Activated CD4-positive, alpha-beta T cell treated with anti-CD3 and anti-CD28 coated beads, Interleukin-2, amount 10 ng/mL, durations not matched to agents 7 days and 5 days (primary cell): ENCODE measurements around the gene GAL3ST3. TPM values are rescaled to one million over a fixed set of nuclear protein-coding genes. Genes with fewer than 3 reads are reported as not detected.
"Not testable (repeated sequence)": the region's sequence is repeated elsewhere in the genome, so short reads cannot be mapped to it uniquely, and the experiment has no call there.

Experiments used
- CTCF ChIA-PET: fragments of 350-600 bp; sonication (Branson Sonifier 250); formaldehyde crosslinking; loops from one replicate; lab custom pipeline; 2021; ENCODE audit warnings: antibody characterized with exemption; lab: Charles Lee
- POLR2A ChIA-PET: fragments of 350-600 bp; sonication (Branson Sonifier 250); formaldehyde crosslinking; loops from one replicate; lab custom pipeline; 2021; ENCODE audit warnings: antibody characterized with exemption; lab: Charles Lee
- DNase-seq: peaks from one replicate; pipeline ENCODE4 v3.0.0-alpha.2; 2020
- H3K27ac Mint-ChIP-seq: one replicate; pipeline ENCODE4 v1.8.0; 2021; ENCODE audit warnings: mild to moderate bottlenecking, moderate library complexity, mixed read lengths
- H3K27me3 Mint-ChIP-seq: one replicate; pipeline ENCODE4 v1.8.0; 2021; ENCODE audit warnings: mixed read lengths
- H3K36me3 Mint-ChIP-seq: one replicate; pipeline ENCODE4 v1.8.0; 2021; ENCODE audit warnings: low read depth, mixed read lengths
- H3K4me1 Mint-ChIP-seq: one replicate; pipeline ENCODE4 v1.8.0; 2021; ENCODE audit warnings: mixed read lengths
- H3K4me3 Mint-ChIP-seq: one replicate; pipeline ENCODE4 v1.8.0; 2021; ENCODE audit warnings: mild to moderate bottlenecking, moderate library complexity, mixed read lengths
- H3K9me3 Mint-ChIP-seq: one replicate; pipeline ENCODE4 v1.8.0; 2021; ENCODE audit warnings: mixed read lengths
- total RNA-seq, 2 experiments: library from RNA; stranded (reverse); gene quantifications; one replicate each; pipeline ENCODE4 v1.2.3, GENCODE V29; 2021

GAL3ST3 gene
- total RNA-seq, 2 experiments from 2014 or later, result not detected

DNA sequence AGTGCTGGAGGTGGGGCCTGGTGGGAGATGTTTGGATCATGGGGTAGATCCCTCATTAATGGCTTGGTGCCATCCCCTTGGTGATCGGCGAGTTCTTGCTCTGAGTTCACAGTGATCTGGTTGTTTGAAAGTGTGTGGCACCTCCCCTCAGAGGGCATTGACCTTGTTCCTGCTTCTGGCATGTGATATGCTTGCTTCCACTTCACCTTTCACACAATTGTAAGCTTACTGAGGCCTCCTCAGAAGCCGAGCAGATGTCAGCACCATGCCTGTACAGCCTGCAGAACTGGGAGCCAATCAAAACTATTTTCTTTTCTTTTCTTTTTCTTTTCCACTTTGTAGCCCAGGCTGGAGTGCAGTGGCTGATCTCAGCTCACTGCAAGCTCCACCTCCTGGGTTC is 11.6 kb downstream of the GAL3ST3 start:
- Mint-ChIP-seq H3K27me3 (peaks cover 9% of the 10 kb centered on the region), H3K4me3 (no peak overlapping the region), H3K27ac (no peak overlapping the region), H3K9me3 (no peaks in the 10 kb centered on the region), H3K36me3 (no peaks in the 10 kb centered on the region), H3K4me1 (no peaks in the 10 kb centered on the region)
- DNase-seq, result no peak
- ChIA-PET CTCF (interaction anchor here (0.7 to 6.1 kb wide), 4 partner anchors 9 to 364 kb away, joined by 3 to 36 read pairs (median 4); partner anchors contain the start of gene GAL3ST3), POLR2A (no interaction called here)

DNA sequence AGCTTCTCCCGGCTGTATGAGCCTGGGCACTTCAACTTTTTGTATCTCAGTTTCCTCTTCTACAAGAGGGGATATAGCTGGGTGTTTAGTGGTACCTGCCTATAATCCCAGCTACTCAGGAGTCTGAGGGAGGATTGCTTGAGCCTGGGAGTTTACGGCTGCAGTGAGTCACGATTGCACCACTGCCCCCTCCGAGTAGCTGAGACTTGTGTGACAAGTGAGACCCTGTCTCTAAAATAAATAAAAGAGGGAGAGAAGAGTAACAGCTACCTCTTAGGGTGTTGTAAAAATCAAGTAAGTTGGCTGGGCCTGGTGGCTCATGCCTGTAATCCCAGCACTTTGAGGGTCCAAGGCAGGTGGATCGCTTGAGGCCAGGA is 12.6 kb downstream of the GAL3ST3 start:
- no peaks in the 10 kb centered on the region for H3K9me3 Mint-ChIP-seq
- no peak for DNase-seq
- no peaks in the 10 kb centered on the region for H3K4me1 Mint-ChIP-seq
- peaks cover 9% of the 10 kb centered on the region for H3K27me3 Mint-ChIP-seq
- H3K4me3 Mint-ChIP-seq, result no peak overlapping the region
- H3K36me3 Mint-ChIP-seq, result no peaks in the 10 kb centered on the region
- CTCF ChIA-PET, result interaction anchor here (0.8 to 6.1 kb wide), 4 partner anchors 9 to 17 kb away, joined by 3 to 36 read pairs (median 10); no protein-coding TSS in a partner anchor
- POLR2A ChIA-PET, result no interaction called here
- no peak overlapping the region for H3K27ac Mint-ChIP-seq

DNA sequence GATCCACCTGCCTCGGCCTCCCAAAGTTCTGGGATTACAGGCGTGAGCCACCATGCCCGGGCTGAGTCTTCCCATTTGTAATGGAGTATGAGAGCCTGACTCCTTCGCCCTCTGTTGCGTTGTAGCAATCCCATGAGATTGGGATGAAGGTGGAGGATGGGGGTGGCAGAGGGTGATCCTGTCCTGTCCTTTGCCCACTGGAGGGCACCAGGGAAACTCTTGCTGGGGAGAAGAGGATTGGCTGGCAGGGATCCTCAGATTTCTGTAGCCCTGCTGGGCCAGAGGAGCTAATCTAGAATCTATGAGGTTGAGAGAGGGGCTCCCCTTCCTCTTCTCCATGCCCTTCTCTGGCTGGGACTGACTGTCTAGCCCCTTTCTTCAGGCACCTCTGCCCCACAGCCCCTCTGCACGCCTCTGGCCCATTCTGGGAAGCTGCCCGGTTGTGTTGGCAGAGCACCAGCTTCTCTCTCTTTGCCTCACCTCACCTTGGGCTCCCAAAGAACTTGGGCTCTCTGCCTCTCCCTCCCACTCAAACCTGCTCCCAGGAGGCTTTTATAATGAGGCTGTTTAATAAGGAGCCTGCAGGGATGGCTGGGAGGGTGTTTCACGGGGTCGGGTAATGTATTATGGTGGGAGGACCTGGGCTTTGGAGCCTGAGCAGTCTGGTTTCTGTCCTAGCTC is 13.2 kb downstream of the GAL3ST3 start:
- DNase-seq, result no peak
- no peak overlapping the region for H3K4me3 Mint-ChIP-seq
- POLR2A ChIA-PET, result no interaction called here

DNA sequence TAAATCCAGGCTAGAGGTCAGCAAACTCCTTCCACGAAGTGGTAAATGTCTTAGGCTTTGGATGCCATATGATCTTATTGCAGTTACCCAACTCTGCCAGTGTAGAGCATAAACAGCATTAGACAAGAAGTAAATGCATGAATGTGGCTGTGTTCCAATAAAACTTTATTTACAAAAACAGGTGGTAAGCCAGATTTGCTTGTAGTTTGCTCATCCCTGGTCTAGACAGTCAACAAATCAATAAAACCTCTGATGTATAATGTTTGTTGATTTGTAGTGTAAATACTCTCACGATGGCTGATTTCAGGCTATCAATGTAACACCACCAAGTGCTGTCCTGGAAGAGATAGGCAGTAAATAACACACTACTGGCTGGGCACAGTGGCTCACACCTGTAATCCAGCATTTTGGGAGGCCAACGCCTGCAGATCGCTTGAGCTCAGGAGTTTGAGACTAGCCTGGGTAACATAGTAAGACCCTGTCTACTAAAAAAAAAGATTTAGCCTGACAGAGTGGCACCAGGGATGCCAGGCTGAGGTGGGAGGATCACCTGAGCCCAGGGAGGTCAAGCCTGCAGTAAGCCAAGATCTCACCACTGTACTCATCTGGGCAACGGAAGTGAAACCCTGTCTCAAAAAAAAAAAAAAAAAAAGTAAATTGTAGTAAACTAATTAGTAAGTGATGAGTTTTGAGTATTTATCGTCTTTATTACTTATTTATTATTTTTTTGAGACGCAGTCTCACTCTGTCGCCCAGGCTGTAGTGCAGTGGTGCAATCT is 15.8 kb downstream of the GAL3ST3 start:
- peaks cover 9% of the 10 kb centered on the region for H3K27me3 Mint-ChIP-seq
- H3K9me3 Mint-ChIP-seq, result no peaks in the 10 kb centered on the region
- H3K36me3 Mint-ChIP-seq, result no peaks in the 10 kb centered on the region
- H3K27ac Mint-ChIP-seq, result no peak overlapping the region
- ChIA-PET POLR2A (no interaction called here), CTCF (no interaction called here)
- H3K4me3 Mint-ChIP-seq, result no peak overlapping the region
- H3K4me1 Mint-ChIP-seq, result no peaks in the 10 kb centered on the region
- no peak for DNase-seq

More for the DNA sequence above, 13.2 kb downstream of the GAL3ST3 start:
- Mint-ChIP-seq H3K4me1 (no peaks in the 10 kb centered on the region), H3K9me3 (no peaks in the 10 kb centered on the region), H3K27ac (no peak overlapping the region), H3K36me3 (no peaks in the 10 kb centered on the region), H3K27me3 (peaks cover 9% of the 10 kb centered on the region)
- CTCF ChIA-PET, result interaction anchor here (0.8 to 6.1 kb wide), 4 partner anchors 10 to 17 kb away, joined by 3 to 36 read pairs (median 10); no protein-coding TSS in a partner anchor

DNA sequence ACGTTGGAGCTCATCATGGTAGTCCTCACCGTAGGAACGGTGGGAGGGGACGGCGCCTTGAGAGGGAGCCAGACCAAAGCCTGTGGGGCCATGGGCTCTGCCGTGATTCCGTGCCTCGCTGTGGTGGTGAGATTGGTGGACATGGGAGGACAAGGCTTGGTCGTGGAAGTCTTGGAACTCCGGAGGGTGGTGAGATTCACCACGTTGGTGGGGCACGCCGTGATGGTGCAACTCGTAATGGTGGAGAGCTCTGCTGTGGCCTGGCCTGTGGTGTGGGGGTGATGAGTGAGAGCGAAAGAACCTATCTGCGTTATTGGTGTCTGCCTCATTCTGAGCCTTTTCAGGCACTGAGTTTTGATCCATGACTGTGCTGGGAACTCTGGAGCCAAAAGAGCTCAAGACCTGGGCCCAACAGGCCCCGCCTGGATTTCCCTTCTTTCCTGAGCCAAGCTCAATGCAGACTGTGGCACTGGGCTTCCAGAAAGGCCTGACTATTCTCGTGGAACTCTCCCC is 22.9 kb downstream of the GAL3ST3 start, which contains the start of gene CATSPER1:
Gene CATSPER1 (minus strand): TSS at position 463 of the 513 bp plus-strand sequence. CDS start 100 bp downstream, at position 363.
- peaks cover 11% of the 10 kb centered on the region for H3K4me1 Mint-ChIP-seq
- no peak within 1 kb of the TSS for H3K4me3 Mint-ChIP-seq
- H3K9me3 Mint-ChIP-seq, result no peaks in the 10 kb centered on the region
- H3K36me3 Mint-ChIP-seq, result no peaks in the 10 kb centered on the region
- H3K27me3 Mint-ChIP-seq, result peaks cover 7% of the 10 kb centered on the region
- ChIA-PET CTCF (interaction anchor here (1.0 kb wide), 1 partner anchor 246 kb away, joined by 3 read pairs; no protein-coding TSS in a partner anchor), POLR2A (no interaction called here)
- H3K27ac Mint-ChIP-seq, result no peak within 1 kb of the TSS
- DNase-seq, result no peak

DNA sequence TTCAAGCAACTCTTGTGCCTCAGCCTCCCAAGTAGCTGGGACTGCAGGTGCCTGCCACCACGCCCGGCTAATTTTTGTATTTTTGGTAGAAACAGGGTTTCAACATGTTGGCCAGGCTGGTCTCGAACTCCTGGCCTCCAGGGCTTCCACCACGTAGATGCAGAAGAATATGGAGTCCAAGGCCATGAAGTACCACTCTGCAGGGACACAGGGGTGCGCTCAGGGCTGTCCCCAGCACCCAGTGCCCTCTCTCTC is 25.8 kb downstream of the GAL3ST3 start:
- H3K27ac Mint-ChIP-seq, POLR2A ChIA-PET, H3K36me3 Mint-ChIP-seq, DNase-seq, H3K4me3 Mint-ChIP-seq, H3K27me3 Mint-ChIP-seq, H3K9me3 Mint-ChIP-seq: not testable (repeated sequence)
- CTCF ChIA-PET, result interaction anchor here (0.5 to 4.9 kb wide), 19 partner anchors 8 to 711 kb away, joined by 3 to 36 read pairs (median 4); partner anchors contain the start of genes BANF1, CST6, EIF1AD and FIBP
- peaks cover 15% of the 10 kb centered on the region for H3K4me1 Mint-ChIP-seq

DNA sequence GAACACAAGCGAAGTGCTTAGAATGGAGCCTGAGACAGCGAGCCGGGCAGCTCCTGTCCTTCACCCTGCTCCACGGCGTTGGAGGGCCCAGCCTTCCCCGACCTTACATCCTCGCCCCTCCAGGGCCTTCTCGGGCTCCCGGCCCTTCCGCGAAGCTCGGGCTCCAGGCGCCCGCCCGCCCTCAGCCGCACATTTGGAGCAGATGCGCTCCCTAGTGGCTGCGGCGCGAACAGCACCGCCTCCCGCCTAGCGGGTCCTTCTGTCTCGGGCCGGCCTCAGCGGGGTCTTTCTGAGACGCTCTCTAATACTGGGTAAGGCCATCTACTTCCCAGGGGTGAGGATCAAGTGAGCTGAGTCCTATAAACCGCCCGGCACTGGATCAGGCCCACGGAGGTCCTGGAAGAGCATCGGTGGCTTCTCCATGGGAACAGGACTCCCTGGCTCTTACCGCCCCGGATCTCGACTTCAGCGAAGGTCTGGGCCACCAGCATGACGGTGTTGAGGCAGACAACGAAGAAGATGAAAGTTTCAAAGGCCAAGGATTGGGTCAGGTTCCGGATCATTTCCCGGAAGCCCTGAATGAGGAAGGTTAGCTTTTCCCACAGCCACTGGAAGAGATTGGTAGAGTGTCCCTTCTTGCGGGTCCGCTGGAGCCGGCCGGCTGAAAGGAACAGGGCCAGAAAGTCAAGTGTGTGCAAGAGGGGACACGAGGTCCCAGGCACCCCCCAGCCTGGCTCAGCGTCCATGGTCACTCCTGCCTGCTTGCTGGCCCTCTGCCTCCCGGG is 26.4 kb downstream of the GAL3ST3 start:
- CTCF ChIA-PET, result interaction anchor here (0.5 to 4.9 kb wide), 27 partner anchors 9 to 1015 kb away, joined by 3 to 36 read pairs (median 3); partner anchors contain the start of genes AP5B1, BANF1, CST6 and EIF1AD
- peaks cover 7% of the 10 kb centered on the region for H3K27me3 Mint-ChIP-seq
- H3K9me3 Mint-ChIP-seq, result no peaks in the 10 kb centered on the region

DNA sequence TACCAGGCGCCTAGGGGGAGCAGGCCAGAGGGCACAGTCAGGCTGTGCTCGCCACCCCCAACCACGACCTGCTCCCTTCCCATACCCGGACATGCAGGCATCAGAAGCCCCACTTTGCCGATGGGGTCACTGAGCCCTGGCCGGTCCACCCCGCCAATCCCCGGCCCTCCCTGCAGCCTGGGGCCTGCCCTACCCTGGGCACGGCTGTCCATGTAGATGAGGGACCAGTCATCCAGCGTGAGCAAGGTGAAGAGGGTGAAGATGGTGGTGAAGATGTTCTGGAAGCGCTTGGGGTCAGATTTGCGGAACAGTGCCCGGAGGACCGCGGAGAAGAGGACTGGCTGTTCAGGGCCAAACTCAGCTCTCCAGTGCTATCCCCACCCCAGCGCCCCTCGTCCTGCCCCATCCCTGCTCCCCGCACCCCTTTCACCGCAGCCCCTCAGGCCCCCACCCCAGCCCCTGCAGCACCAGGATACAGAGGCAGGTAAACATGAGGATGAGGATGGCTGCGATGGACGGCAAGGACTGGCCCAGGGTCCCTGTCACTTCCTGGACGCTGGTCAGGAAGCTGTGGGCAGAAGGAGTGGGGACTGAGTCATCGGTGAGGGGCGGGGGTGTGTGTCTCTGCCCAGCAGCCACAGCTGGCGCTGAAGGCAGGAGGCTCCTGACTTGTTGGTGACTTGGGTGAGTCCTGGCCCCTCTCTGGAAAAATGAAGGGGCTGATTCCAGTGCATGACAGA is 28.2 kb downstream of the GAL3ST3 start:
- Mint-ChIP-seq H3K27me3 (peaks cover 7% of the 10 kb centered on the region), H3K4me3 (no peak overlapping the region), H3K4me1 (peaks cover 15% of the 10 kb centered on the region), H3K27ac (no peak overlapping the region), H3K9me3 (no peaks in the 10 kb centered on the region), H3K36me3 (no peaks in the 10 kb centered on the region)
- CTCF ChIA-PET, result interaction anchor here (1.4 to 4.9 kb wide), 4 partner anchors 14 to 31 kb away, joined by 3 to 28 read pairs (median 3); partner anchors contain the start of gene SF3B2
- DNase-seq, result no peak
- POLR2A ChIA-PET, result no interaction called here

More for the DNA sequence above, 26.4 kb downstream of the GAL3ST3 start:
- peak; percentile 75 for DNase-seq
- H3K27ac Mint-ChIP-seq, result no peak overlapping the region
- no peaks in the 10 kb centered on the region for H3K36me3 Mint-ChIP-seq
- H3K4me3 Mint-ChIP-seq, result no peak overlapping the region
- POLR2A ChIA-PET, result no interaction called here
- peaks cover 15% of the 10 kb centered on the region for H3K4me1 Mint-ChIP-seq

DNA sequence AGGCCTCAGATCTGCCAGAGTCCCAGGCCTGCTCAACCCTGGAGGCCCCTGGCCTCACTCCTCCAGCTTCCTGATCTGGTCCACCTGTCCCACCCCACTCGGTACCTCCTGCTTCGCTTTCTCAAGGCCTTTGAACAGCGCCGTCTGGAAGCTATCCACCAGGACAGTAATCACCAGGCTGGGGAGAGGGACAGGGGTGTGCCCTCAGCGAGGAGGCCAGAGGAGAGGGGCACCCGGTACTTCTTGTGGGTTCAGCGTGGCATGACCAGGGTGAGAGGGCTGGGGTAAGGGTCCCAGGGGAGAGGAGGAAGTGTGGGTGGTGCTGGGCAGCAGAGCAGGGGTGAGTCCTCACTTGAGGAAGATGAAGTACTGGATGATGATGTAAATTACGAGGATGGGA is 28.7 kb downstream of the GAL3ST3 start:
- DNase-seq, result no peak
- Mint-ChIP-seq H3K36me3 (no peaks in the 10 kb centered on the region), H3K27ac (peak overlapping the region; percentile 9), H3K9me3 (no peaks in the 10 kb centered on the region), H3K4me3 (no peak overlapping the region), H3K27me3 (peaks cover 7% of the 10 kb centered on the region), H3K4me1 (peaks cover 15% of the 10 kb centered on the region)
- ChIA-PET POLR2A (no interaction called here), CTCF (interaction anchor here (0.9 to 4.9 kb wide), 4 partner anchors 25 to 259 kb away, joined by 3 to 28 read pairs (median 3); partner anchors contain the start of gene SF3B2)

DNA sequence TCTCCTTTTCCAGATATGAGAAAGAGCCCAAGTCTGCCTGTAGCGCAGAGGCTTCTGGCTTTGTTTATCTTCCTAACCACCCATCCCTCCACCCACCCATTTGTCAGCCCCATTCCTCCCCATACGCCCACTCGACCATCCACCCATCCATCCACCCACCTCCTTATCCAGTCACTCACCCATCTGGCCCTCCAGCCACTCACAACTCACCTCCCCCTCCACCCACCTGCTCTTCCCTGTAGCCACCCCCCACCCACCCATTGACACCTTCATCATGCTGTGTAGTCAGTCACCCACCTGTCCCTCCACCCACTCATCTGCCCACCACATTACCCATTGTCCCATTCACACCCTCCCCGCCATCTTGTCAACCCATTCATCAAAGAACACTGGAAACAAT is 31.6 kb downstream of the GAL3ST3 start:
- DNase-seq, result no peak
- Mint-ChIP-seq H3K9me3 (no peaks in the 10 kb centered on the region), H3K27ac (no peak overlapping the region), H3K36me3 (no peaks in the 10 kb centered on the region), H3K4me3 (no peak overlapping the region), H3K27me3 (peaks cover 9% of the 10 kb centered on the region), H3K4me1 (peaks cover 10% of the 10 kb centered on the region)
- CTCF ChIA-PET, result interaction anchor here (0.6 kb wide), 2 partner anchors 14 to 28 kb away, joined by 3 to 6 read pairs; no protein-coding TSS in a partner anchor
- POLR2A ChIA-PET, result interaction anchor here (0.6 kb wide), 1 partner anchor 12 kb away, joined by 3 read pairs; no protein-coding TSS in a partner anchor

DNA sequence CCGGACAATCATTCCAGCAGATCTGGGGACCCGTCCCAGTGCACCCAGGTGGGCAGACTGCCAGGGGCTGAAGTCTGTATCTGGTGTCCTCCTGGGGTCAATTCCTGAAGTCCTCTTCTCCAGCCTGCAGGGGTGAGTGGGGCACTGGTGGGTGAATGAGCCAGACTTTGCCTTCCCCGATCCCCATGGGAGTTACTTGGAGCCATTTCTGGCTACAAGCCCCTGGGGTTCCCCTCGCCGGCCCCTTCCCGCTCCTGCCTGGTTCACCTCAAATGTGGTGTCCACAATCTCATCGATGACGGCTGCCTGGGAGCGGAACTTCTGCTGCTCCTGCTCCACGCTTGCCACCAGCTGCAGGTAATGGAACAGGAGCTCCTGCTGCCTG is 32.2 kb downstream of the GAL3ST3 start:
- Mint-ChIP-seq H3K27me3 (peaks cover 14% of the 10 kb centered on the region), H3K4me3 (no peak overlapping the region), H3K27ac (no peak overlapping the region), H3K36me3 (no peaks in the 10 kb centered on the region), H3K9me3 (no peaks in the 10 kb centered on the region), H3K4me1 (peaks cover 9% of the 10 kb centered on the region)
- ChIA-PET CTCF (no interaction called here), POLR2A (no interaction called here)
- no peak for DNase-seq
